ENCODE data around the gene DHRS12.

Gene DHRS12

DNA sequence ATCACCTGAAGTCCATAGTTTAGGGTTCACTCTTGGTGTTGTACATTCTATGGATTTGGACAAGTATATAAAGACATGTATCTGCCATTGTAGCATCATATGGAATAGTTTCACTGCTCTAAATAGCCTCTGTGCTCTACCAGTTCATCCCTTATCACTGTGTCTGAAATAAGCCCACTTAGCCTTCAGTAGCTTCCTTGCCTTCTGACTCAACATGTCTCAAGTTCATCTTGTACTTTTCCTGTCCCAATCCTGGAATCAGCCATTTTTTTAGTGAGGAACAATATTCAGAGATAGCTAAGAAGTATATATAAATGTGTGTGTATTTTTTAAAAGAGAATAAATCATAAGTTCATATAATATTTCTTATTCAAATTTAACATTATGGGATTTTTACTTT lies 79.2 kb downstream of the DHRS12 start:
- DNase-seq: no peak

DNA sequence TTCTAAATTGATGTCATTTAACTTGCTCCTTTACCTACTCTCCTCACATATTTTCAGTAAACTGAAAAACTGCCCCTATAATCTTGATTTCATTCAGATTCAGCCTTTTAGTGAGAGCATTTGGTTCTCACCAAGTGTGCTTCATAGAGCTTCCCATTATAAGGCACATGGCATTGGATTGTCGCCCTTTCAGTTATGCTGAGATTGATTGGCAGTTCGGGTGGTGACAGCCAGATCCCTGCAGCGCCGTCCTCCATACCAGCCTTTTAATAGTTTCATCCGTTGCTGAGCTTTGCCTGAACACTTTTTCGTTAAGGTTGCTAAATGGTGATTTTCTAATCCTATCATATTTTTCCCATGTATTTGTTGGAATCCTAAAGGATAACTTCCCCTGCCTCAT lies 80.4 kb downstream of the DHRS12 start:
- no peak for DNase-seq

- no peak for DNase-seq
These were observed 82.5 kb downstream of the DHRS12 start for GRCh38 chr13:51721496-51721895.

DNA sequence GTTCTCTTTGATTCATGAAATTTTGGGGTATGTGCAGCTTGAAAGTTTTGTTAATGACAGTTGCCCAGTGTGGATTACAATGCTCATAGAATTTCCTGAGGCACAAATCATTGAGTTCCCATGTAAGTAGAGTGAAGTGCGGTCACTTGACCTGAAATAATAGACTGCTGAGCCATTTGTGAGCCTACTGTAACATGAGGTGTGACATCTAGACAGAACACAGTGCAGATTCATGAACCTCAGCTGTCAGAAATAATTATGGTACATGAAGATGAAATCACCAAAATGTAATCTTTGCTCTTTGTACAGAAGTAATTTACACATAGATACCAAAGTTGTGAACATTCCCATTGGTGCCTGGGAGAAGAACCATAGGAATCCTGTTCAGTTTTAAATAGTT lies 84.6 kb downstream of the DHRS12 start:
- DNase-seq: no peak
